Mesodermal cell (in vitro differentiated cells): ENCODE data around the gene NME7.
"Not testable (repeated sequence)": the region's sequence is repeated elsewhere in the genome, so short reads cannot be mapped to it uniquely, and the experiment has no call there.

Source experiments
- H3K27ac ChIP-seq: 2 replicates; pipeline ENCODE4 v1.7.0; 2013; ENCODE audit warnings: mild to moderate bottlenecking, low read depth, low read length, moderate library complexity; ENCODE audit not compliant: severe bottlenecking
- H3K36me3 ChIP-seq: 2 replicates; pipeline ENCODE4 v1.7.1; 2013; ENCODE audit warnings: mild to moderate bottlenecking, low read length, moderate library complexity; ENCODE audit not compliant: control insufficient read depth, insufficient read depth
- H3K4me1 ChIP-seq: one replicate; pipeline ENCODE4 v1.7.1; 2013; ENCODE audit warnings: mild to moderate bottlenecking, low read length; ENCODE audit not compliant: insufficient read depth, control insufficient read depth, poor library complexity, severe bottlenecking
- H3K4me3 ChIP-seq: 2 replicates; pipeline ENCODE4 v1.7.0; 2013; ENCODE audit warnings: low read length, control low read depth, mild to moderate bottlenecking; ENCODE audit not compliant: insufficient read depth, poor library complexity, severe bottlenecking; ENCODE audit errors: extremely low read depth
- H3K9me3 ChIP-seq: 2 replicates; pipeline ENCODE4 v1.7.1; 2013; ENCODE audit warnings: mild to moderate bottlenecking, low read length, moderate library complexity; ENCODE audit not compliant: control insufficient read depth
- WGBS, 2 experiments: methylation state at CpG; one replicate each; pipeline ENCODE4 v1.1.5; 2013; ENCODE audit warnings: missing lambda C conversion rate in 2 of 2; ENCODE audit not compliant: insufficient coverage in 2 of 2; 5-methylcytosine and 5-hydroxymethylcytosine counted together

Gene NME7

GRCh38 chr1:169196161-169196560 lies 171.4 kb downstream of the NME7 start:
- Histone ChIP-seq H3K4me3 (no peak overlapping the region), H3K4me1 (no peaks in the 10 kb centered on the region), H3K27ac (no peak overlapping the region), H3K9me3 (no peaks in the 10 kb centered on the region), H3K36me3 (no peaks in the 10 kb centered on the region)
- WGBS, 2 experiments, result 87 to 96% methylated on average over 2 of the region's 3 CpGs

GRCh38 chr1:169193191-169193850 lies 174.3 kb downstream of the NME7 start:
- no peaks in the 10 kb centered on the region for H3K36me3 ChIP-seq
- WGBS, 2 experiments, result 82% methylated on average over 2 of the region's 4 CpGs; no CpG with 5 or more reads in 1 of the 2 experiments
- H3K9me3 ChIP-seq, result no peaks in the 10 kb centered on the region
- no peak overlapping the region for H3K27ac ChIP-seq
- H3K4me1 ChIP-seq, result no peaks in the 10 kb centered on the region
- no peak overlapping the region for H3K4me3 ChIP-seq

- Histone ChIP-seq H3K4me1 (no peaks in the 10 kb centered on the region), H3K36me3 (no peaks in the 10 kb centered on the region), H3K27ac (no peak overlapping the region), H3K4me3 (no peak overlapping the region), H3K9me3 (no peaks in the 10 kb centered on the region)
- WGBS, 2 experiments, result no CpG with 5 or more reads among the region's 1 CpG
Observed at GRCh38 chr1:169186106-169186505, 181.5 kb downstream of the NME7 start.

GRCh38 chr1:169184812-169185211 lies 182.8 kb downstream of the NME7 start:
- H3K27ac ChIP-seq, result no peak overlapping the region
- H3K36me3 ChIP-seq, result no peaks in the 10 kb centered on the region
- H3K4me3 ChIP-seq, result no peak overlapping the region
- 0 to 17% methylated on average over 1 of the region's 1 CpG for WGBS, 2 experiments
- no peaks in the 10 kb centered on the region for H3K4me1 ChIP-seq
- no peaks in the 10 kb centered on the region for H3K9me3 ChIP-seq

- 88 to 97% methylated on average over 3 of the region's 3 CpGs for WGBS, 2 experiments
- Histone ChIP-seq H3K4me3 (no peak overlapping the region), H3K36me3 (no peaks in the 10 kb centered on the region), H3K9me3 (no peaks in the 10 kb centered on the region), H3K27ac (no peak overlapping the region), H3K4me1 (no peaks in the 10 kb centered on the region)
Observed at GRCh38 chr1:169180174-169180573, 187.4 kb downstream of the NME7 start.

- H3K9me3 ChIP-seq, H3K4me3 ChIP-seq, H3K36me3 ChIP-seq, H3K27ac ChIP-seq, H3K4me1 ChIP-seq: not testable (repeated sequence)
- 100% methylated on average over 1 to 2 of the region's 3 CpGs for WGBS, 2 experiments
Observed at GRCh38 chr1:169179431-169179830, 188.2 kb downstream of the NME7 start.

- no peaks in the 10 kb centered on the region for H3K9me3 ChIP-seq
- no peak overlapping the region for H3K4me3 ChIP-seq
- H3K27ac ChIP-seq, result no peak overlapping the region
- H3K4me1 ChIP-seq, result no peaks in the 10 kb centered on the region
- no peaks in the 10 kb centered on the region for H3K36me3 ChIP-seq
- 83% methylated on average over 1 of the region's 2 CpGs; no CpG with 5 or more reads in 1 of the 2 experiments for WGBS, 2 experiments
Observed at GRCh38 chr1:169175461-169175860, 192.1 kb downstream of the NME7 start.

GRCh38 chr1:169163059-169163458 lies 204.5 kb downstream of the NME7 start:
- H3K36me3 ChIP-seq, result no peaks in the 10 kb centered on the region
- 67% methylated on average over 2 of the region's 5 CpGs; no CpG with 5 or more reads in 1 of the 2 experiments for WGBS, 2 experiments
- H3K4me1 ChIP-seq, result no peaks in the 10 kb centered on the region
- H3K9me3 ChIP-seq, result no peaks in the 10 kb centered on the region
- no peak overlapping the region for H3K27ac ChIP-seq
- H3K4me3 ChIP-seq, result no peak overlapping the region

GRCh38 chr1:169161496-169162194 lies 206.0 kb downstream of the NME7 start:
- no peaks in the 10 kb centered on the region for H3K9me3 ChIP-seq
- H3K27ac ChIP-seq, result no peak overlapping the region
- WGBS, 2 experiments, result 84 to 92% methylated on average over 2 to 4 of the region's 4 CpGs
- H3K4me1 ChIP-seq, result no peaks in the 10 kb centered on the region
- H3K36me3 ChIP-seq, result no peaks in the 10 kb centered on the region
- no peak overlapping the region for H3K4me3 ChIP-seq

GRCh38 chr1:169160845-169161495 lies 206.6 kb downstream of the NME7 start:
- H3K9me3 ChIP-seq, result no peaks in the 10 kb centered on the region
- H3K27ac ChIP-seq, result no peak overlapping the region
- H3K36me3 ChIP-seq, result no peaks in the 10 kb centered on the region
- H3K4me1 ChIP-seq, result no peaks in the 10 kb centered on the region
- no peak overlapping the region for H3K4me3 ChIP-seq
- 83 to 100% methylated on average over 1 of the region's 3 CpGs for WGBS, 2 experiments

- WGBS, 2 experiments, result 60% methylated on average over 1 of the region's 3 CpGs; no CpG with 5 or more reads in 1 of the 2 experiments
- no peaks in the 10 kb centered on the region for H3K36me3 ChIP-seq
- H3K9me3 ChIP-seq, result no peaks in the 10 kb centered on the region
- no peaks in the 10 kb centered on the region for H3K4me1 ChIP-seq
- no peak overlapping the region for H3K4me3 ChIP-seq
- no peak overlapping the region for H3K27ac ChIP-seq
Observed at GRCh38 chr1:169156580-169156979, 211.0 kb downstream of the NME7 start.
